Stimulated activated CD8-positive, alpha-beta memory T cell treated with anti-CD3 and anti-CD28 coated beads, Interleukin-12 subunit alpha, Interleukin-12 subunit beta, amount 100 ng/mL, for 24 hours (primary cell): ENCODE measurements around the gene RFX3.

ENCODE experiments used
- DNase-seq: peaks from one replicate; pipeline ENCODE4 v3.0.0-alpha.2; 2020; ENCODE audit errors: extremely low read depth

RFX3 gene

DNA sequence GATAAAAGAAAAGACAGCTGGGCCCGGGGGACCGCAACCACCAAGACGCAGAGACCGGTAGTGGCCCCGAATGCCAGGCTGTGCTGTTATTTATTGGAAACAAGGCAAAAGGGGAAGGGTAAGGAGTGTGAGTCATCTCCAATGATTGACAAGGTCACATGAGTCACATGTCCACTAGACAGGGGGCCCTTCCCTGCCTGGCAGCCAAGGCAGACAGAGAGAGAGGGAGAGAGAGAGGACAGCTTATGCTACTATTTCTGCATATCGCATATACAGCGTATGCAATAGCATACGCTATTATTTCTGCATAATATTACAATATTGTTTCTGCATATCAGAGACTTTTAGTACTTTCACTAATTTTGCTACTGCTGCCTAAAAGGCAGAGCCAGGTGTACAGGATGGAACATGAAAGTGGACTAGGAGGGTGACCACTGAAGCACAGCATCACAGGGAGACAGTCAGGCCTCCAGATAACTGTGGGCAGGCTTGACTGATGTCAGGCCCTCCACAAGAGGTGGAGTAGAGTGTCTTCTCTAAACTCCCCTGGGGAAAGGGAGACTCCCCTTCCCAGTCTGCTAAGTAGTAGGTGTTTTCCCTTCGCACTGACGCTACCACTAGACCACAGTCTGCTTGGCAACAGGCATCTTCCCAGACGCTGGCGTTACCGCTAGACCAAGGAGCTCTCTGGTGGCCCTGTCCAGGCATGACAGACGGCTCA, 50.3 kb downstream of the RFX3 start:
- no peak for DNase-seq

DNA sequence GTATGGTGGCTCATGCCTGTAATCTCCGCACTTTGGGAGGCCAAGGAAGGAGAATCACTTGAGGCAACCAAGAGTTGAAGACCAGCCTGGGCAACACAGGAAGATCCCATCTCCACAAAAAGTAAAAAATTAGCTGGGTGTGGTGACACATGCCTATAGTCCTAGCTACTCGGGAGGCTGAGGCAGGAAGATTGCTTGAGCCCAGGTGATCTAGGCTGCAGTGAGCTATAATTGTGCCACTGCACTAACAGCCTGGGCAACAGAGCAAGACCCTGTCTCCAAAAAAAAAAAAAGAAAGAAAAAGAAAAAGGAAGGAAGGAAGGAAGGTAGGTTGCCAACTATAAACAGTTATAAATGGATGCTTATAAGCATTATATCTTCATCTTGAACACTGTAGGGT, 51.0 kb downstream of the RFX3 start:
- no peak for DNase-seq

DNA sequence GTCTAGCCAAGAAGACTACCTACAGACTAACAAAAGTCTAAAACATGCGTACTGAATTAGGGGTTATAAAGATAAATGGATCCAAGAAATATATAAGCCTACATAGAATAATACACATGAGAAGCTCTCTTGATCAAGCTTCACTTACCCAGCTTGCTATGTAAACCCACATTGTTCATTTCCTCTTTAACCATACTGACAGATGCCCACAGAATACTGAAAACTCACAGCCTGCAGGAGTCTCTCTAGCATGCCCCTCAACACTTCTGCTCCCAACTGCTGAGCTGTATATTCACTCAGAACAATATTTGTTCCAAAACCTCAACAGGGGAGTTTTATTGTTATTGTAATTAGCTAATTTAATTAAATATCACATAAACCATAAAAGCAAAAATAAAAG, 52.4 kb downstream of the RFX3 start:
- DNase-seq, result no peak

- DNase-seq, result no peak
These were observed 53.9 kb downstream of the RFX3 start for GRCh38 chr9:3471883-3472282.

DNA sequence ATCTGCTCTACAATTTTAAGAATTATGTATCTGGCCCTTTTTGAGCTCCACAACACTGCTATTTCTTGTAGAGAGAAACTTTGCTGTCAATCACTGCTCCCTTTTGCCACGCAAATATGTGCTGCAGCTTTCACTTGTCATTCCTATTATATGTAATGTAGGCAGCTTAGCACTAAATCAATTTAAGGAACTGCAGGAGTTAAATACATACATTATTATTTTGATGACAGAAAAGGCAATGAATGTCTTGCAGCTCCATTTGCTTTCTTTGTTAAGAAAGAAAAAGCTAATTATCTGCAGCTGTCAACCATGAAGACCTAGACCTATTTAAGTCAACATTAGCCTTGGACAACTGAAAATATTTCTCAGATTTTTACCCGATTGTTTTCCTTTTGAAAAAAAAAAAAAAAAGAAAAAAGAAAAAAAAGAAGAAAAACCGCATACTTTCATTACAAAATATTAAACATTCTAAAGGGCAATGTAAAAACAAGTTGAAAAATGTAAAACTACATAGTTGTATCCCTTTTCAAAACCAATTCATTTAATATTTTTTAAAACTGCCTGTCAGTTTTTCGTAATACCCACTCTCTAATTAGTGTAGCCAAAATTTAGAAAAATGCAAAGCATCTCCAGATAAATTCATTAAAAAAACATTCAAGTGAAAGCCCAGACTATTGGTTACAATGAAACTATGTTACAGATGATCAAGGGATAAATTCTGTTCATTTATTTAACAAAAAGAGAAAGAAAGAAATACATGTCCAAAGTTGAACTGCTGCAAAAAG, 57.2 kb downstream of the RFX3 start:
- DNase-seq, result no peak

DNA sequence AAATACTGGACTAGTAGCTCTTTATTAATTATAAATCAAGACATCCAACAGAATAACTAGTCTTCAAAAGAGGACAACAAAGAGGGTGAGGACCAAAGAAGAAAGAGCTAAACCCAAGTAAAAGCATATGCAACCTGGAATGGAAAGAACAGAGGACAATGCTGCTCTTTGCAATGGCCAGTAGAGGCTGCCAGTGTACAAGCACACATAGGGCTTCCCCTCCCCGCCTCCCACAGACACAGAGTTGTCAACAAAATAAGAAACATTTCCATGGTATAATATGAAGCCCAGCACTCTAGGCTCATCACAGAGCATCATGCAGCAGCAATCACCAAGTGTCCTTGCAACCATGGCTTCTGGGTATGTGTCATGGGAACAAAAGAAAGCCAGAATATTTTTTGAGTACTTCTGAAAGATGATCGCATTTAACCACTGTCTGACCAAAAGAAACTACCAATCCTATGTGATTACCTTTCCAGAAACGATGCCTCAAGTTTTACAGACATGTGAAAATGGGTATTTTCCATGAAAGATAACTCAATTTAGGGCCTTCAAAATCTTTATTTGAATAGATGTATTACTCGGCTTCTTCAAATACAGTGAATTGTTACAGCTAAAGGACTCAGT, 58.1 kb downstream of the RFX3 start:
- peak; percentile 2 for DNase-seq

DNA sequence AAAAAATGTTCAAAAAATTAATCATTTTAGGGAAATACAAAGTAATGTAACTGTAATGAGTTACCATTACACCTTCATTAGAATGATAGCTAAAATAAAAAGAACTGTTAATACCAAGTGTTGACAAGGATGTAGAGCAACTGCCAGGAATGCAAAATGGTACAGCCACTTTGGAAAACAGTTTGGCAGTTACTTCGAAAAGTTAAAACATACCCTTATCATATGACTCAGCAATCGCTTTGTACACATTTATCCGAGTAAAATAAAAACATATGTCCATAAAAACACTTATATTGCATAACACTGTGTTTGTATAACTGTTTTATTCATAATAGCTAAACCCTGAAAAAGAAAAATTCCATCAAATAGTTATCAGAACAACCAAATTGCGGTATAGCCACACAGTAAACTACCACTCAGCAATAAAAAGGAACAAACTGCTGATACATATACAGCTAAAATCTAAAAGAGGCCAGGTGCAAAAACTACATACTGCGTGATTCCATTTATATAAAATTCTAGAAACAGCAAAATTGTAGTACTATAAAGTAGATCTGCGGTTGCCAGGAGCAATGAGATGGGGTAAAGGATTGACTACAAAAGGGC, 61.7 kb downstream of the RFX3 start:
- no peak for DNase-seq

GRCh38 chr9:3458806-3459475, 66.9 kb downstream of the RFX3 start:
- no peak for DNase-seq

DNA sequence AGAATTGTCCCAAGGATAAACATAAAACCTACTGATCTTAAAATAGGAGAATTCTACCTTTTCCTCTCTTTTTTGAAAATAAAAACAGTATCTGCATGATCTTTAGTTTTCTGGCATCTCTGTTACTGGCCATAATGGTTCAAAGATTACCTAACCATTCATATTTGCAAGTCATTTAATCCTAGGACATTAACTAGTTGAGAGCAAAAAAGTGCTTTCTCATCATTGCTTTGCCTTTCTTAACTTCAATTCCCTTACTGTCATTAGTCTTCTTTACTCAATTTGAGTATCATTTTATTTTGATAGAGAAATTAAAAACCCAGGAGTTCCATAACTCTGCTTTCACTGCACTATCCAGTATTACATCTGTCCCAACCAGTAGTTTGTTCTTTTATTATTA, 68.6 kb downstream of the RFX3 start:
- no peak for DNase-seq

- DNase-seq, result no peak
These were observed 70.1 kb downstream of the RFX3 start for GRCh38 chr9:3455717-3456116.

DNA sequence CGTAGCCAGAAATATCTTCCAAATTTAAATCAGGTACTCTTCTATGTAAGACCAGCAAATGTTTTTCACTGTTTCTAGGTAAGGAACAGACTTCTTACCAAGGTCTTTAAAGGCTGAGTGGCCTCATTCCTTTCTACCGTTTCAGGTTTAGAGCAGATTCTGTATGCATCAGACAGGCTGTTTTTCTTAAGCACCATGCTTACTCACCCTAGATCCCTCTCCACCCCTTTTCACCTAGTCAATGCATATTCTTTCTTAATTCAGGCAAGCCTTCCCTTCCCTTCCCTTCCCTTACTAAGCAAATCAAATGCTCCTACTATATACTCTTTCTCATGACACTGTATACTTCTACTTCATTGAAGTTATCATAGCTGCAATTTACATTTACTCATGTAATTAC, 70.7 kb downstream of the RFX3 start:
- no peak for DNase-seq

DNA sequence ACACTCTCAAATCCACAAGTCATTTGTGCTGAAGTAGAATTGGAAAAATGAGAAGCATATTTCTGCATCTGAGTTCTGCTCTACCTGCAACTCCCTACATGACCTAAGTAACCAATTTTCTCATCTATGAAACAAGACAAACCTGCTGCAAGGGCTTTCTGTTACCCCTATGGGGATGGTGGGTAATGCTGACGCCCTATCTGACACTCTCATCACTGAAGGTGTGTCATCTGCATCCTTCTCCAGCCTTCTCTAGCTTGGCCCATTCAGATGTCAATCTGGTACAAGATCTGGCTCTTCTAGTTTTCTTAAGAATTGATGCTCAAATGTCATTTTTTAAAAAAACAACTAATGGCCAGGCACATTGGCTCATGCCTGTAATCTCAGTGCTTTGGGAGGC, 73.8 kb downstream of the RFX3 start:
- DNase-seq, result no peak

DNA sequence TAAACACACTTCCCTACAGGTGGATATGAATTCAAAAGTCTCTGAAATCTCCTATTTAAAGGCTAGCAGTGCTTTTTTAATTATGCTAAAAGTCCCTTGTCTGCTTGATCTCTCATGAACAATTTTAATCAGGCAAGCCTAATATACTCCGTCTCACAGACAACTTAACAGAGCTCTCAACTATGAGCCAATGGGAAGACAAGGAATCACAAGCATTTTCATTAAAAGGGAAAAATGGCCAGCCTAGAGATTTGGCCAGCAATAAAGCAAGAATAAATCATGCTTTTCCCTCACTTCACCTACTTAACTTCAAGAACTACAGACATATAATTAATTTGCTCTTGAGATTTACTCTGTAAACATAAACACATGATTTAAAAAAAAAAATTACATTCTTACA, 78.0 kb downstream of the RFX3 start:
- no peak for DNase-seq

DNA sequence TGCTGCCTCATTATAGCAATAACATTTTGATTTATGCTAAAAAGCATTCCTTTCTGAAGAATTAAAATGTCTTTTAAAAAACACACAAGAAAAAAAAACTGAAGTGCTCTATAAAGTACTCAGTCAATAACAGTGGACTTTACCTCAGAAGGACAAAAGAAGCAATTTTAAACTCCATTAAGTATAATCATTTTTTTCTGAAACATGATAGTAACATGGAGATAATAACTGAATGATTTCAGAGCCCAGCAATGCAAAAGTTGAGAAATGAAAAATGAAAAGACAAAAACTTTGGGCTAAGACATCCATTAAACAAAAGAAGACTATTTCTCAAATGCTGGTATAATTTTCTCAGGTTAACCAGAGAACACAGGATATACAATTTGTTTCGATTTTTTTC, 78.7 kb downstream of the RFX3 start:
- no peak for DNase-seq

DNA sequence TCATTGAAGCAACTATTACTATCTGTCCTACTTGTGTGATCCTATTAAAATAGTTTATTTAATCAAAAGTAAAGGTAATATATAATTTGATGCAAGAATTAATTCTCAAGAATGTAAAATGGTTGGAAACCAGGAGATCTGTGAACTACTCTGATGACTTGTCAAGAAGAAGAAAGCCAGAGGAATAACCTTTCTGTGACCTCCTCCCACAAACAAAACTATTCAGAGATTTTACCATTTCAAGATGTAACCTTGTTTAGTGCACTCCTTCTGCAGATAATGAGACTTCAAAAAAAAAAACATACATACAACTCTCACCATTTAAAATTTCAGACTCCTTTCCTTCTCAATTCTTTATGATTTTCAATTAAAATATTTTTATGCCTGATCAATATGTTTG, 79.5 kb downstream of the RFX3 start:
- DNase-seq, result no peak

DNA sequence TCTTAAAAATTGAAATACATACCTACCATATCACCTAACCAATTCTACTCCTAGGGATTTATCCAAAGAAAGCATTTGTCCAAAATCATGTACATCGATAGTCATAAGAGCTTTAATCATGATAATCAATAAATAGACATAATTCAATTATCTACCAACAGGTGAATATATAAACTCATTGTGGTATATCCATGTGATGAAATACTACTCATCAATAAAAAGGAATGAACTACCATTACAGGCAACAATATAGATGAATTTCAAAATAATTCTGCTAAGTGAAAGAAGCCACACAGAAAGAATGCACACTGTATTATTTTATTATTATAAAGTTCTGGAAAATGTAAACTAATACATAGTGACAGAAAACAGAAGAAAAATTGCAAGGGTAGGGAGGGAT, 81.8 kb downstream of the RFX3 start:
- DNase-seq, result no peak

GRCh38 chr9:3441197-3441816, 84.5 kb downstream of the RFX3 start:
- DNase-seq, result peak; percentile 7

GRCh38 chr9:3436629-3437420, 89.0 kb downstream of the RFX3 start:
- DNase-seq, result no peak

DNA sequence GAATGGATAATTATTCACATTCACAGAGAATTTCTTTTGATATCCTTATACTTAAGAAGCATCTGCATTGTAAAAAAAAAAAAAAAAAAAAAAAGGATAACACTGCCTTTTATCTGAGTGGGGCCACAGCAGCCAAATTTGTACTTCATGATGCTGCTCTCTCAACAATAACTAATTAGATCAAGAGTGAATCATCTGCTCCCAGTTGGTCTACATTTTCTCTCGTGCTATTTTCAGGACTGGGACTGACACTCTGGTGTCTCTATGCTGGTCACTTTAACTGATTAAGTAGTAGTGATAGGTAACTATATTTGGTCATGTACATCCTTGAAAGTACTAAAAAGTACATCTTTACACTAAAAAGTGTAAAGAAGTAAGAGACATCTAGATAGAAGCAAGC, 90.1 kb downstream of the RFX3 start:
- DNase-seq, result no peak

DNA sequence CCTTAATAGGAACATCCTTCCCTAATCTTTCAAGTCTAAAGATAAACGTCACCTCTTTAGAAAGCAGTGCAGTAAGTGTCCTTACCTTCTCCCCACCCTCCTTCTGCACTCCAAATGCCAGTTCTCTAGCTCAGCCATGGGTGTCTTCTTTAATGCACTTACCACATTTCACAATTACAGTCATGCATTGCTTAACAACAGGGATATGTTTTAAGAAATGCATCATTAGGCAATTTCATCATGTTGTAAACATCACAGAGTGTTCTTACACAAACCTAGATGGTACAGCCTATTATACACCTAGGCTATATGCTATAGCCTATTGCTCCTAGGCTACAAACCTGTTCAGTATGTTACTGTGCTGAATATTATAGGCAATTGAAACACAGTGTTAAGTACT, 91.2 kb downstream of the RFX3 start:
- no peak for DNase-seq

GRCh38 chr9:3433754-3434153, 92.0 kb downstream of the RFX3 start:
- DNase-seq, result no peak
